Aorta (tissue), 5 donors: ENCODE data around the gene KLC3. TPM values are rescaled to one million over a fixed set of nuclear protein-coding genes. Genes with fewer than 3 reads are reported as not detected.

Experiments used
- ATAC-seq: fragments of 200-7000 bp; cut with Tn5 transposase; one replicate; pipeline ENCODE4 v1.9.1; 2022; ENCODE audit warnings: moderate library complexity; ENCODE audit not compliant: low FRiP score
- DNase-seq, 2 donors: peaks; one replicate each; pipeline ENCODE4 v3.0.0-alpha.2; 2020
- H3K27ac ChIP-seq, 2 donors: one replicate each; pipeline ENCODE4 v1.5.1; 2013; ENCODE audit warnings: low read length in 2 of 2, mild to moderate bottlenecking in 2 of 2, moderate library complexity in 2 of 2, control low read depth in 1 of 2, inconsistent platforms in 1 of 2, low read depth in 1 of 2
- H3K27me3 ChIP-seq, 2 donors: one replicate each; pipeline ENCODE4 v1.6.1; 2013; ENCODE audit warnings: control low read depth in 1 of 2, low read length in 1 of 2, mild to moderate bottlenecking in 1 of 2, moderate library complexity in 1 of 2; ENCODE audit not compliant: insufficient read depth in 2 of 2, control insufficient read depth in 1 of 2
- H3K36me3 ChIP-seq, 2 donors: one replicate each; pipeline ENCODE4 v1.6.1; 2013; ENCODE audit warnings: control low read depth in 1 of 2, low read length in 1 of 2, mild to moderate bottlenecking in 1 of 2; ENCODE audit not compliant: insufficient read depth in 2 of 2, control insufficient read depth in 1 of 2
- H3K4me1 ChIP-seq, 2 donors: one replicate each; pipeline ENCODE4 v1.6.1; 2013; ENCODE audit warnings: low read length in 2 of 2, control low read depth in 1 of 2, mild to moderate bottlenecking in 1 of 2, moderate library complexity in 1 of 2; ENCODE audit not compliant: insufficient read depth in 2 of 2, control insufficient read depth in 1 of 2
- H3K4me3 ChIP-seq, 2 donors: one replicate each; pipeline ENCODE4 v1.5.1; 2013; ENCODE audit warnings: low read length in 2 of 2, control low read depth in 1 of 2, mild to moderate bottlenecking in 1 of 2
- H3K9me3 ChIP-seq: one replicate; pipeline ENCODE4 v1.6.1; 2013; ENCODE audit warnings: mild to moderate bottlenecking, low read length; ENCODE audit not compliant: control insufficient read depth
- WGBS, 2 donors: extraction: QIAGEN DNeasy Blood & Tissue Kit; methylation state at CpG; one replicate each; pipeline ENCODE4 v1.1.7; 2013; 5-methylcytosine and 5-hydroxymethylcytosine counted together
- intact Hi-C, 2 donors: fragments of 100-400 bp; cut with DNase I; formaldehyde crosslinking; loops; one replicate each; pipeline versions ENCODE4 v1.14.2 to v1.15.0; 2022
- polyA plus RNA-seq, 2 donors: library from polyadenylated mRNA; stranded (reverse); fragments of 200-250 nt; gene quantifications; one replicate each; pipeline ENCODE4 v1.2.3, GENCODE V29; 2013
- total RNA-seq, 2 donors: library from RNA; stranded (reverse); fragmentation: NEBNext Ultra II Directional; extraction: Animal tissue kit (Norgen Biotek cat#: 25700); gene quantifications; one replicate each; pipeline ENCODE4 v1.2.1, GENCODE V29; 2021
- donor health status: healthy with polysubstance abuse.
- donor health status: Bipolar disorder and iron deficiency.
- donor health status: DM: no; HTN: no; CAD: no.
- donor health status: DM: no; HTN: no; CAD: no.
- donor health status: DM: yes; HTN: yes; CAD: no.

The KLC3 gene
- total and polyA plus RNA-seq, 4 donors, result not detected

DNA sequence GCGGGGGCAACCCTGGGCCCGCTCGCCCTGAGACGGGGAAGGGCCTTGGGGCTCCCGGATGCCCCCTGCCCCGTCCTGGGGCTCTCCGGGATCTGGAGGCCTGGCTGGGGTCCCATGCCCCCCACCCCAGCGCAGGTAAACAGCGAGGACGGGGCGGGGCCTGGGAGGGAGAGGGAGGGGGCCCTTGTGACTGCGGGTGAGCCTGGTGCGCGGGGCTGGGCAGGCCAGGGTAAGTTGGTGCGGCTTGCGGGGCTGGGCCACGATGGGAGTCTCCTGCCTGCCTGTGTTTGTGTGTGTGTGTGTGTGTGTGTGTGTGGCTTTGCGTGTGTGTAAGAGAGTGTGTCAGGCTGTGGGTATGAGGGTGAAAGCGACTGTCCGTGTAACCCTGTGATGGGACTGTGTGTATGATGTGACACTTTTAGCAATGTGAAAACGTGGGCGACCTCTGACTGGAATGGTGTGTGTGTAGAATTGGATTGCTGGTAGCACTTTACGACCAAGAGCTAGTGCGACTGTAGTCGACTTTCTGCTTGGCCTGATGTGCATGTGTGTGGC is 426 bp downstream of the KLC3 start:
- intact Hi-C loops, result no loop called here
- Histone ChIP-seq H3K27me3 (no peaks in the 10 kb centered on the region), H3K36me3 (no peaks in the 10 kb centered on the region), H3K4me1 (no peaks in the 10 kb centered on the region), H3K4me3 (no peak overlapping the region), H3K27ac (no peak overlapping the region), H3K9me3 (no peaks in the 10 kb centered on the region)
- ATAC-seq, result no peak
- no peak for DNase-seq
- WGBS, 2 donors, result 10 to 12% methylated on average over 23 to 25 of the region's 25 CpGs

DNA sequence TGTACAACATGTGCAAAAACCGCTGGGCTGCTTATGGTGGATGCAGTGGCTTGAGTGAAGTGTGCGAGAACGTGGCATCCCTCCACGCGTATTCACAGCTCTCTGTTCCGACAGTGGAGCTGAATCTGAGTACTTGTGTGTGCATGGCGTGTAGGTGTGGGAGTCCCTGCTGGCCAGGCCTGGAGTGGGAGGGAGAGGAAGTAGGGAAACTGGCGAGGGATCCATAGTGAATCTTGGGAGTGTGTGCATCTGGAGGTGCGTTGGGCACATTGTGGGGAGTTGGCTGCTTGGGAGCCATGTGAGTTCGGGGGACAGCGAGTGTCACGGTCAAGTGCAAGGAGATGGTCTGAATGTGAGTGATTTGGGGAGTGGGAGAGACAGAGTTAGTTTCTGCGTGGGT is 2.4 kb downstream of the KLC3 start:
- Histone ChIP-seq H3K4me1 (no peaks in the 10 kb centered on the region), H3K4me3 (no peak overlapping the region), H3K9me3 (no peaks in the 10 kb centered on the region), H3K36me3 (no peaks in the 10 kb centered on the region), H3K27ac (no peak overlapping the region), H3K27me3 (peaks cover 0 to 2% of the 10 kb centered on the region in 2 donors)
- ATAC-seq, result no peak
- DNase-seq, result no peak
- intact Hi-C loops, result no loop called here
- WGBS, 2 donors, result 76 to 79% methylated on average over 13 of the region's 13 CpGs

DNA sequence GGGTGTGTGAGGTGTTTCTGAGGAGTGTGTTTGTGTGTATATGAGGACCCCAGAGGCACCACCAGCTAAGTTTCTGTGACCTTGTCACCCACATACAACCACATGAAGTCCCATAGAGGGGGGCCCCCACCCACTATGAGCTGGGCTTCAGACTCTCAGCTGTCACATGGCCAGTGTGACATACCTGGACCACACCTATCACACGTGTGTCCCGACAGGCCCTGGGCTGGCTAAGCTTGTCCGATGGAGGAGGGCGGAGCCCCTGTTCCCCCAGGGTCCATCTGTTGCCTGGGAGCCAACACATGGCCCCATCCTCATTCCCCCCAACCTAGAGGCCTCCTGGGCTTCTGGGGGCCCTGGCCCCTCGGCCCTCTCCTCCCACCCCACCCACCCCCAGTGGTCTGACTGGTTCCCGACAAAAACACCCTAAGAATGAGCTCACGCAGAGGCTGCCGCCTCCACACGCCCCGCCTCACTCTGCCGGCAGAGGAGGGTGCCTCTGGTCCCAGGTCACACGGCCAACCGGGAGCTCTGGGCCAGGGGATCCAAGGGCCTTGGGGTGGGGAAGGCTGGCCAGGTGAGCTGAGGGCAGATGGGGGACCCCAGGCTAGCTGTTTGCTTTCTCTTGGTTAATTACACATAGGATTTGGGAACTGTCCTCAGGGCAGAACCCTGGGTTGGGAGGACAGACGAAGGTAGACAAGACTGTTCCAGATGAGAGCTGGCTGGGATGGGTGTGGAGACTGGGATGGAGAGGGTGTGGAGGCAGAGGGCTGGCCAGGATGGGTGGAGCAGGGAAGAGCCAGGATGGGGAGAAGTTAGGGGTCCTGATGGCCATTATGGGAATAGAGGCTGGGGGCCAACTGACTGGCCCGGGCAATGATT is 4.3 kb downstream of the KLC3 start:
- Histone ChIP-seq H3K36me3 (no peaks in the 10 kb centered on the region), H3K27me3 (peaks cover 0 to 2% of the 10 kb centered on the region in 2 donors), H3K4me1 (no peaks in the 10 kb centered on the region), H3K4me3 (no peak overlapping the region), H3K27ac (no peak overlapping the region), H3K9me3 (no peaks in the 10 kb centered on the region)
- ATAC-seq, result no peak
- no peak for DNase-seq
- WGBS, 2 donors, result 42 to 44% methylated on average over 15 of the region's 15 CpGs
- intact Hi-C loops, result no loop called here

DNA sequence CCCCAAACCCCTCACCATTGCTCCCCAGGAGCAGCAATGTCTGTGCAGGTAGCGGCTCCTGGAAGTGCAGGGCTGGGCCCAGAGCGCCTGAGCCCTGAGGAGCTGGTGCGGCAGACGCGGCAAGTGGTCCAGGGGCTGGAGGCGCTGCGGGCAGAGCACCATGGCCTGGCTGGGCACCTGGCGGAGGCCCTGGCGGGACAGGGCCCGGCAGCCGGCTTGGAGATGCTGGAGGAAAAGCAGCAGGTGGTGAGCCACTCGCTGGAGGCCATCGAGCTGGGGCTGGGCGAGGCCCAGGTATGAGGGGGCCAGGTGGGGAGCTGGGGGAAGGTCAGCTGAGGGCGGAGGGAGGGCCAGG is 4.9 kb downstream of the KLC3 start:
- H3K9me3 ChIP-seq, result no peaks in the 10 kb centered on the region
- H3K36me3 ChIP-seq, result no peaks in the 10 kb centered on the region
- ATAC-seq (no peak), DNase-seq (no peak)
- H3K27me3 ChIP-seq, result peaks cover 0 to 2% of the 10 kb centered on the region in 2 donors
- H3K27ac ChIP-seq, result no peak overlapping the region
- H3K4me1 ChIP-seq, result no peaks in the 10 kb centered on the region
- intact Hi-C loops, result no loop called here
- WGBS, 2 donors, result 81% methylated on average over 15 of the region's 15 CpGs
- no peak overlapping the region for H3K4me3 ChIP-seq

DNA sequence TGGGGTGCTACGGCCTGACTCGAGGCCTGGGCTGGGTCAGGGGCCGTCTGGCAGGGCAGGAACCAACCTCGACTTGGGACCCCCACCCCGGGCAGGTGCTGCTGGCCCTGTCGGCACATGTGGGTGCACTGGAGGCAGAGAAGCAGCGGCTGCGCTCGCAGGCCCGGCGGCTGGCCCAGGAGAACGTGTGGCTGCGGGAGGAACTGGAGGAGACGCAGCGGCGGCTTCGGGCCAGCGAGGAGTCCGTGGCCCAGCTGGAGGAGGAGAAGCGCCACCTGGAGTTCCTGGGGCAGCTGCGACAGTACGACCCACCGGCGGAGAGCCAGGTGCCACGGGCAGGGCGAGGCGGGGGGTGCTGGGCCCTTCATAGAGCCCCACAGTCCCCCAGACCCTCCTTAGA is 5.9 kb downstream of the KLC3 start:
- no peaks in the 10 kb centered on the region for H3K36me3 ChIP-seq
- H3K9me3 ChIP-seq, result no peaks in the 10 kb centered on the region
- no peak overlapping the region for H3K27ac ChIP-seq
- H3K27me3 ChIP-seq, result peaks cover 0 to 2% of the 10 kb centered on the region in 2 donors
- 30 to 37% methylated on average over 25 to 27 of the region's 27 CpGs for WGBS, 2 donors
- intact Hi-C loops, result no loop called here
- DNase-seq, result no peak
- ATAC-seq, result no peak
- H3K4me3 ChIP-seq, result no peak overlapping the region
- no peaks in the 10 kb centered on the region for H3K4me1 ChIP-seq

DNA sequence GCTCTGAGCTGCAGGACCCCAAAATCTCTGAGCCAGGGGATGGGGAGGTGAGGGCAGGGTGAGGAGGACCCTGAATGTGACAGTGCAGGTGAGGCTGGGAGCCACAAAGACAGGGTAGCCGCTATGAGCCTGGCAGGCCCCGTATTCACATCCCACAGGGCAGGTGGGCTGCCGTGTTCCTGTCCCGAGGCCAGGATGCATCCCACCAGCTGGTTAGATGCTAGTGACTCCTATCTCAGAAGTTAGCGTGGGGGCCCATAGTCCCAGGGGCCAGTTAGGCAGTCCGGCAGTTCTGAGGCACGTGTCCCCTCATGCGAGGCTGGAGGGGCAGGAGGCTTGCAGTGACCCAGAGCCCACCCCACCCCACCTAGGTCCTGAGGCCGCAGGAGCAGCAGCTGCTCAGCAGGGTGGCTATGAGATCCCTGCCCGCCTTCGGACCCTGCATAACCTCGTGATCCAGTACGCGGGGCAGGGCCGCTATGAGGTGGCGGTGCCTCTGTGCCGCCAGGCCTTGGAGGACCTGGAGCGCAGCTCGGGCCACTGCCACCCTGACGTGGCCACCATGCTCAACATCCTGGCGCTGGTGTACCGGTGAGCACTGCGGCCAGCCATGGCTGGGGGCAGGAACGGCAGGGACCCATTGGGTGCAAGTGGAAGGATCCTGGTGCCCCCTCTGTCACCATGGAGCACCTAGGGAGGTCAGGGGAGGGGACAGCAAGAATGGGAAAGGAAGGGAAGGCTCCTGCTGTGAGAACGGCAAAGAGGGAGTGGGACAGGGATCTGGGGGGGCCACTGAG is 7.2 kb downstream of the KLC3 start:
- peaks cover 0 to 2% of the 10 kb centered on the region in 2 donors for H3K27me3 ChIP-seq
- WGBS, 2 donors, result 63 to 67% methylated on average over 25 of the region's 25 CpGs
- no peak overlapping the region for H3K4me3 ChIP-seq
- intact Hi-C loops, result no loop called here
- no peaks in the 10 kb centered on the region for H3K4me1 ChIP-seq
- ATAC-seq (no peak), DNase-seq (no peak)
- no peak overlapping the region for H3K27ac ChIP-seq
- no peaks in the 10 kb centered on the region for H3K36me3 ChIP-seq
- no peaks in the 10 kb centered on the region for H3K9me3 ChIP-seq

DNA sequence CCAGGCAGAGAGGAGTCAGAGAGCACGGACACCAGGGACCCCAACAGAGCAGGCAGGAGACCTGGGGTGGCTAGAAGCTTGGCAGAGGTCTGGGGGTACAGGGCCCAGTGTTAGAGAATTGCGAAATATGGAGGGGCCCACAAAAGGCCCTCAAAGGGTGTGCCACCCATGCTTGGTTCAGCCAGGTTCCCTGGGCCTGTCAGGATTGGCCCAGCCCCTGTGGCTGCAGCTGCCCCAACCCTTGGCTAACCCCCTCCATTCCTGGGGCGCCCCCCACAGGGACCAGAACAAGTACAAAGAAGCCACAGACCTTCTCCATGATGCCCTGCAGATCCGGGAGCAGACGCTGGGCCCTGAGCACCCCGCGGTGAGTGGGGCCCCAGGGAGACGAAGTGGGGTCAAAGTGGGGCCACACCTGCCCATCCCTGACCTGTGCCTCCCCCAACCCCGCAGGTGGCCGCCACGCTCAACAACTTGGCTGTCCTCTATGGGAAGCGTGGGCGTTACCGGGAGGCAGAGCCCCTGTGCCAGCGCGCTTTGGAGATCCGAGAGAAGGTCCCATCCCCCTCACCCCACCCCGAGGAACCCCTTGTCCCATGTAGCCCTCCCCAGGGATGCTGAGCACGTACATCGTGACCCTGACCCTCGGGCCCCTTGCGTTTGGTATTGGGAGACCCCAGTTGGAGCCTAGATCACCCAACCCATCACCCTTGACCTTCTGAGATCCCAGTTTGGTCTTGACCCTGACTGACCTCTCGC is 8.0 kb downstream of the KLC3 start:
- 76 to 77% methylated on average over 19 to 23 of the region's 23 CpGs for WGBS, 2 donors
- ATAC-seq, result no peak

DNA sequence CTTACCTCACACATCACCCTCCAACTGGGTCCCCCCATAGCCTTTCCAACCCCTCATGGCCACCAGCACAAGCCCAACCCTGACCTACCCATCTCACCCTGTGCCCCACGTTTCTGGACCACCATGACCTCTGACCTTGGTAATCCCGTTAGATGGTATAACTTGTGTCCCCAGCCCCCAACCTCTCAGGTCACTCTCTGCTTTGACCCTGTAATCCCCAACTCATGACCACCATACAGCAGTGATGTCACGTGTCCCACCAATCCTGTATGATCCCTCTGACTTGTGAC is 8.5 kb downstream of the KLC3 start:
- WGBS, 2 donors, result 67 to 74% methylated on average over 3 of the region's 3 CpGs
- Histone ChIP-seq H3K9me3 (no peaks in the 10 kb centered on the region), H3K27me3 (peaks cover 0 to 2% of the 10 kb centered on the region in 2 donors), H3K36me3 (peaks cover 0 to 1% of the 10 kb centered on the region in 2 donors), H3K27ac (no peak overlapping the region), H3K4me3 (no peak overlapping the region), H3K4me1 (no peaks in the 10 kb centered on the region)
- intact Hi-C loops, result no loop called here
- ATAC-seq (no peak), DNase-seq (no peak)

More for the DNA sequence above, 8.0 kb downstream of the KLC3 start:
- H3K4me1 ChIP-seq, result no peaks in the 10 kb centered on the region
- H3K36me3 ChIP-seq, result peaks cover 0 to 1% of the 10 kb centered on the region in 2 donors
- H3K27ac ChIP-seq, result no peak overlapping the region
- DNase-seq, result no peak
- intact Hi-C loops, result no loop called here
- H3K4me3 ChIP-seq, result no peak overlapping the region
- no peaks in the 10 kb centered on the region for H3K9me3 ChIP-seq
- peaks cover 0 to 2% of the 10 kb centered on the region in 2 donors for H3K27me3 ChIP-seq
